Measurements from ENCODE around the gene INS.

INS gene

DNA sequence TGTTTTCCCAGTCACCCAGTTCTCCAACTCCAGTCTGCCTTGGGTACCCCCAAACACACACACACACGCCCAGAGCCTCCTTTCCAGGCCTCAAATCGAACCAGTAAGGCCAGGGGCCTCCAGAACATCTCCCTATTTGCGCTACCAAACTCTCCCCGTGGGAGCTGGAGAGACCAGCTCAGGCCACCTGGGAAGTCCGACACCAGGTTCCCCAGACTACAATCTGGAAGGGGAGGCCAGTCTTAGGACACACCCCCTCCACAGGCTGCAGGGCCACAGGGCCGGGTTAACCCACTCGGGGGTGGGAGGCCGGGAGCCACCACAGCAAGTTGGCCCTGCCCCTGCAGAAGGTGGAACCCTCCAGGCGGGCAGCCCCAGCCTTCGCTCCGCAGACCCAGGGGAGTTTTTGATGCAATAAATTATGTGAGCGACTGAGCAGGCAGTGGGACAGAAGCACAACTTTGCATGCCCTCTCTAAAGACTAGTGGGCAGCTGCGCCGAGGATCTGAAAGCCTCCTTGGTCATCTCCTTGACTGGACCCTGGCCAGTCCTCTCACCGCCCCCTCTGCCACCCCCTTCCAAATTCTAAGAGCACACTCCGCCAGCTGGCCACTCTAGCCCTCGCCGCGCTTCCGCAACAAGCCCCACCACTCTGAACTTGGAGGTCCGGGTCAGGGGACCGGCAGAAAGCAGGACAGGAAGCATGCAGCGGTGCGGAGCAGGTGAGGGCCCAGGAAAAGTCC, 24.6 kb downstream of the INS start:
- no peak overlapping the region for H3K27ac ChIP-seq
- no peak for TF ChIP-seq Cebpa-rat (IDR thresholded peaks at IDR 0.05)
- H4K20me1 ChIP-seq: peaks cover 56% of the 10 kb centered on the region
- no peaks in the 10 kb centered on the region for H3K36me3 ChIP-seq
- H3K27me3 ChIP-seq: peaks cover 100% of the 10 kb centered on the region
- H3K4me1 ChIP-seq: peaks cover 4% of the 10 kb centered on the region; the same call in 1 of the 2 replicates
- H3K9me3 ChIP-seq: no peaks in the 10 kb centered on the region
- H3K4me2 ChIP-seq: no peak overlapping the region
- no peak overlapping the region for H3K9ac ChIP-seq
- H3K4me3 ChIP-seq: no peak overlapping the region

DNA sequence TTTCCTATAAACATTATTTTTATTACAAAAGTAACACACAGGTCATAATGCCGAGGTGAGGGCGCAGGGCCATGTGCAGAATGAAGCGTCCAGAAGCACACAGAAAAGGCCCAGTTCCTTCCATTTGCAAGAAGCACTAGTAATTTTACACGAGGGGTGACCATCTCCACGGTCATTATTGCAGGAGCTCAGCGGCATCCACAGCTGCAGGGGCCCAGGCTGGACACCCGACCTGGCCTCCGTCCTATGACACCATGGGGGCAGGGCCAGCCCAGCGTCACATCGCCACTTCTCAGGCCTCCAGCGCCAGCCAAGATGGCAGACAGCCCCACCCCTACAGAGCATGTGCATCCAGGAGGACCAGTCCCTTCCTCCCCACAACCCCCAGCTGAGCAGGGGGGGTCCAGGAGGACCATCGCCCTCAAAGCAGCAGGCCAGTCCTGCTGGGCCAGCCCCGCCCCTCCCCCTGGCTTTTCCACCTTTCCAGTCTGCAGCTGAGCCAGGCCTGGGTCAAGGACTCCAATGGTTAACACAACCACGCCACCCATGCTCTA, 25.3 kb downstream of the INS start:
- H3K27me3 ChIP-seq: peaks cover 98% of the 10 kb centered on the region
- no peak for TF ChIP-seq Cebpa-rat (IDR thresholded peaks at IDR 0.05)
- no peaks in the 10 kb centered on the region for H3K36me3 ChIP-seq
- H3K4me2 ChIP-seq: no peak overlapping the region
- H3K9me3 ChIP-seq: no peaks in the 10 kb centered on the region
- peaks cover 4% of the 10 kb centered on the region; the same call in 1 of the 2 replicates for H3K4me1 ChIP-seq
- H4K20me1 ChIP-seq: peaks cover 50% of the 10 kb centered on the region
- no peak overlapping the region for H3K9ac ChIP-seq
- no peak overlapping the region for H3K27ac ChIP-seq
- H3K4me3 ChIP-seq: no peak overlapping the region

DNA sequence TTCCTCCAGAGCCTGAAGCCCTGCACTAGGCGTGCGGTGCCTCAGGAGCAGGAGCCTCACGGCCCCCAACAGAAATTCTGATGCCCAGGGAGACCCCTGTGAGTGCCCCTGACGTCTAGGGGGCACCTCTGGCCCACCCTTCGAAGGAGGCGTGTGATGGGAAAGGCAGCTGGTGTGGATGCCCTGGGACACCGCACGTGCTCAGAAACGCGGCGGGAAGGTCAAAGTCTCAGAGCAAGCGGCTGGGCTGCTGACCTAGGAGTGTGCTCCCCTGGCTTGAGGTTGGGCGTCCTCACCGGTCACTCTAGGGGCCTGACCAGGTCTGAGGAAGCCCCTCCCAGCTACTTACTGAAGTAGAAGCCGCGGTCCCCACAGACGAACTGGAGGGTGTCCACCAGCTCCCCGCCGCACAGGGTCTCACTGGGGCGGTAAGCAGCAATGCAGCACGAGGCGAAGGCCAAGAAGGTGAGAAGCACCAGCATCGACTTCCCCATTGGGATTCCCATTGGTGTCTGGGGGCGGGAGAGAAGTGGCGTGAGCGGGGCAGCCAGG, 25.9 kb downstream of the INS start:
- Histone ChIP-seq H3K4me3 (no peak overlapping the region), H3K27ac (no peak overlapping the region), H3K9ac (no peak overlapping the region), H4K20me1 (peaks cover 46% of the 10 kb centered on the region), H3K9me3 (no peaks in the 10 kb centered on the region), H3K4me2 (no peak overlapping the region), H3K27me3 (peaks cover 92% of the 10 kb centered on the region), H3K4me1 (peaks cover 4% of the 10 kb centered on the region; the same call in 1 of the 2 replicates), H3K36me3 (no peaks in the 10 kb centered on the region)
- no peak for TF ChIP-seq Cebpa-rat (IDR thresholded peaks at IDR 0.05)

DNA sequence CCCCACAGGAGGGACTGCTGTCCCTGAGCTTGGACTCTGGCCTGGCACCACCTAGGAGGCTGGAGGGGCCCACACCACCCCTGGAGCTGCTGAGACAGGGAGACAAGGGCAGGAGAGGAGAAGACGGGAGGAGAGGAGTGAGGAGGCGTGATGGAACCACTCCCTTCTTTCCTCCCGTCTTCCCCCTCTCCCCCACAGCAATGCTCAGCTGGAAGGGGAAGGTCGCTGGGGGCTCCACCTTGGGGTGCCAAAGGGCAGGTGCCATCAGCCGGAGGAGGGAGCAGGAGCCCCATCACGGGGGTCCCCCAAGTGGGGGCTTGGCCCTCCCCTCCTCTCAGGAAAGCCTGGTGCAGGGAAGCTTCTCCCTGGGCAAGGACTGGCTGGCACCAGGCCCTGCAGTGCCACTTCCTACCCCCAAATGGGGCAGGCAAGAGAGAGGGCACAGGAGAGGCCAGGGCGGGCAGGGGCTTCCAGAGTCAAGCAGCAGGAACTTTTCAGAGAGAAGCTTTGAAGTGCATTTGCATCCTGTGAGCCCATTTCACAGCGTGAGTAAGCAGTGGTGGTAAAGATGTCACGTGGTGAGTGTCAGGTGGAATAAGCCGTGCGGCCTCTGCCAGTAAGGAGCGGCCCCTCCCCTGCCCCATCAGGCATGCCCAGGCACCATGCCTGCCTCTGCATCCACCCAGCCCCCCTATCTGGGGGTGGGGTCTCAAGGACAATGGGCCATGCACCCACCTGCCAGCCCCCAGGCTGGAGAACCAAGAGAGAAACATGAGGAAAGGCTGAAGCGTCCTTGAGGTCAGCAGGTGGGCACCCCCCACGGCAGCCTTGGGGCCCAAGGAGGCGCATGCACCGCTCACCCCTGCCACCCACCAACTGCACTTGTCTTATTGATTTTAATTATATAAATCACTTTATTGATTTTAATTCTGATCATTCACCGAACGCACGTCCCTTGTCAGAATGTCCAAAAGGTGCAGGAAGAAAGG, 26.7 kb downstream of the INS start:
- Histone ChIP-seq H3K27ac (no peak overlapping the region), H3K27me3 (peaks cover 84% of the 10 kb centered on the region), H3K4me1 (peaks cover 4% of the 10 kb centered on the region; the same call in 1 of the 2 replicates), H3K36me3 (no peaks in the 10 kb centered on the region), H3K9me3 (no peaks in the 10 kb centered on the region), H3K9ac (no peak overlapping the region), H3K4me3 (no peak overlapping the region), H3K4me2 (no peak overlapping the region), H4K20me1 (peaks cover 41% of the 10 kb centered on the region)
- TF ChIP-seq Cebpa-rat (IDR thresholded peaks at IDR 0.05): no peak

DNA sequence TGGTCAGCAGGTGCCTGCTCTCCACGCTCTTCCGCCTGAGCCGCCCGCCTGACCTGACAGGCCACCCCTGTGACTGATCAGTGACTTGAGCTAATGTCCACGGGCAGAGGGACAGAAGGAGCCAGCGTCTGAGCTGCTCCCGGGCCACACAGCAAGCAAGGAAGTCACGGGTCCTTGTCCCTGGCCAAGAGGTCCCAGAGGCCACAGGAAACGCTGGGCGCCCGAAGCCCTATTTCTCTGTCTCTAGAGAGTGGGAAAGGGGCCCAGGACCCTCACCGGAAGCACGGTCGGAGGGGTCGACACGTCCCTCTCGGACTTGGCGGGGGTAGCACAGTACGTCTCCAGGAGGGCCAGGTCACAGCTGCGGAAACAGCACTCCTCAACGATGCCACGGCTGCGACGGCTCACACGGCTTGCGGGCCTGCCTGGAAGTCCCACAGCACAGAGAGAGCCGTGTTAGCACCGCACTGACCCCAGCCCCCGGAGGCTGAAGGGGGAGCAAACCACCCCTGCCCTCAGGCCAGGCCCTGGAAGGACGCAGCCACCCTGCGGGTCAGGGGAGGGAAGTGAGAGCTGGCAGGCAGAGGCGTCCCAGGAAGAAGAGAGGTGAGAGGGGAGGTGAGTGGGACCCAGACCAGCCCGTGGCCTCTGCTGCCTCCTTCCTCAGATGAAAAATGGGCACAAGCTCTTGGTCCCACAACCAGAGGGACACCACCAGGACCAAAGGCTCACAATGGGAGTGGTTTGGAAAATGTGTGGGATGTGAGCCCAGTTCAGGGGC, 27.6 kb downstream of the INS start:
- Histone ChIP-seq H3K4me1 (peaks cover 7% of the 10 kb centered on the region), H3K4me2 (no peak overlapping the region), H3K27ac (no peak overlapping the region), H3K27me3 (peaks cover 75% of the 10 kb centered on the region), H3K9ac (no peak overlapping the region), H3K36me3 (no peaks in the 10 kb centered on the region), H3K9me3 (no peaks in the 10 kb centered on the region), H4K20me1 (peaks cover 44% of the 10 kb centered on the region), H3K4me3 (no peak overlapping the region)
- TF ChIP-seq Cebpa-rat (IDR thresholded peaks at IDR 0.05): no peak

DNA sequence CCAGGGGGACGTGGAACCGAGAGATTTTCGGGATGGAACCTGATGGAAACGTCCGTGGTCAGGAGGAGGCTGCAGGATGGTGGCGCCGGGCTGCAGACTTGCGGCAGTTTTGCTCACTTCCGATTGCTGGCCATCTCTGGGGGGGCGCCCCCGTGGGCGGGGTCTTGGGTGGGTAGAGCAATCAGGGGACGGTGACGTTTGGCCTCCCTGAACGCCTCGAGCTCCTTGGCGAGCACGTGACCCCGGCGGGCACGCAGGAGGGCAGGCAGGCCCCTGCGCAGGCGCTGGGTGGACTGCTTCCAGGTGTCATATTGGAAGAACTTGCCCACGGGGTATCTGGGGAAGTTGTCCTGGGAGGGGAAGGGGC, 28.2 kb downstream of the INS start:
- no peaks in the 10 kb centered on the region for H3K9me3 ChIP-seq
- peaks cover 69% of the 10 kb centered on the region for H3K27me3 ChIP-seq
- no peak overlapping the region for H3K4me2 ChIP-seq
- H3K36me3 ChIP-seq: no peaks in the 10 kb centered on the region
- no peak overlapping the region for H3K4me3 ChIP-seq
- H3K9ac ChIP-seq: no peak overlapping the region
- TF ChIP-seq Cebpa-rat (IDR thresholded peaks at IDR 0.05): no peak
- no peak overlapping the region for H3K27ac ChIP-seq
- peaks cover 13% of the 10 kb centered on the region for H3K4me1 ChIP-seq
- peaks cover 46% of the 10 kb centered on the region for H4K20me1 ChIP-seq

DNA sequence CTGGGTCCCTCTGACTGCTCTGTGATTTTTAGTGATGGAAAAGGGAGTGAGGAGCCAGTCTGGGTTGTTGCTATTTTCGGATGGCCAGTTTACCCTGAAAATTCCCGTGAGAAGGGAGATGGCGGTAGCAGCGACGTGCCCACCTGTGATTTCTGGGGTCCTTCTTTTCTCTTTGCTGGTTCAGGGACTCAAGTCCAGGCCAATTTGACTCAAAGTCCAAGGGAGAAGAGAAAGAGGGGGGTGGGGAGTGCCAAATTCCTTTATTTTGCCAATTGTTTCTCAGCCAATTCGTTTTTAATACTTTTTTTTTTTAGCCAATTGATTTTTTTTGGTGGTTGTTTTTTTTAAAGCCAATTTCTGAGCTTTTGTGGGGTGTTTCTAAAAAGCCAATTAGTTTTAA, 28.8 kb downstream of the INS start:
- Histone ChIP-seq H3K9ac (no peak overlapping the region), H3K4me2 (no peak overlapping the region), H4K20me1 (peaks cover 46% of the 10 kb centered on the region), H3K36me3 (no peaks in the 10 kb centered on the region), H3K9me3 (no peaks in the 10 kb centered on the region), H3K27ac (no peak overlapping the region), H3K4me3 (no peak overlapping the region), H3K4me1 (peaks cover 17% of the 10 kb centered on the region), H3K27me3 (peaks cover 63% of the 10 kb centered on the region)
- no peak for TF ChIP-seq Cebpa-rat (IDR thresholded peaks at IDR 0.05)

DNA sequence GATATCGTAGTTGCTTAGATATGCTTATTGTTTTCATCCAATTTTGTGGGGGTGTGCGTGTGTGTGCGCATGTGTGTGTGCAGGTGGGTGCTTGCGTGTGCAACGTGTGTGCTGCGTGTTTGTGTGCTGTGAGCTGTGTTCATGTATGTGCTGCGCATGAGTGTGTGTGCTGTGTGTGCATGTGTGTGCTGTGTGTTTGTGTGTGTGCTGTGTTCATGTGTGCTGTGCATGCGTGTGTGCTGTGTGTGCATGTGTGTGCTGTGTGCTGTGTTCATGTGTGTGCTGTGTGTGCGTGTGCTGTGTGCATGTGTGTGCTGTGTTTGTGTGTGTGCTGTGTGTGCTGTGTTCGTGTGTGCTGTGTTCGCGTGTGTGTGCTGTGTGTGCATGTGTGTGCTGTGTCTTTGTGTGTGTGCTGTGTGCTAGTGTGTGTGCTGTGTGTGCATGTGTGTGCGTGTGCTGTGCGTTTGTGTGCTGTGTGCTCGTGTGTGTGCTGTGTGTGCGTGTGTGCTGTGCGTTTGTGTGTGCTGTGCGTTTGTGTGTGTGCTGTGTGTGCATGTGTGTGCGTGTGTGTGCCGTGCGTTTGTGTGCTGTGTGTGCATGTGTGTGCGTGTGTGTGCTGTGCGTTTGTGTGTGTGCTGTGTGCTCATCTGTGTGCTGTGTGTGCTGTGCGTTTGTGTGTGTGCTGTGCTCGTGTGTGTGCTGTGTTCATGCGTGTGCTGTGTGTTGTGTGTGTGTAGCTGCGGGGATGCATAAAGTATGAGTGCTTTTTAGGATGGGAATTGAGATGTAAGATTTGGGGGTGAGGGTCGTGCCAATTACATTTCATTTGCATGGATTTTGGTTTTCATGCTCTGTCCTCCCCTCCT, 29.4 kb downstream of the INS start:
- no peak overlapping the region for H3K4me2 ChIP-seq
- H3K27ac ChIP-seq: no peak overlapping the region
- no peak for TF ChIP-seq Cebpa-rat (IDR thresholded peaks at IDR 0.05)
- H3K9me3 ChIP-seq: no peaks in the 10 kb centered on the region
- H3K36me3 ChIP-seq: no peaks in the 10 kb centered on the region
- no peak overlapping the region for H3K9ac ChIP-seq
- peaks cover 17% of the 10 kb centered on the region for H3K4me1 ChIP-seq
- H4K20me1 ChIP-seq: peaks cover 41% of the 10 kb centered on the region
- H3K27me3 ChIP-seq: peaks cover 57% of the 10 kb centered on the region
- H3K4me3 ChIP-seq: no peak overlapping the region

All from BLaER1 (cell line).